HG02610 (cell line): ENCODE results near the gene CCDC188.

Experiments
- ATAC-seq: cut with Tn5 transposase; IDR thresholded peaks from one replicate; pipeline ENCODE4 v1.9.1; 2021; ENCODE audit warnings: mild to moderate bottlenecking, moderate library complexity; ENCODE audit not compliant: unreplicated experiment

Gene CCDC188

GRCh38 chr22:20108757-20109230 is 42.1 kb downstream of the CCDC188 start:
- no peak for ATAC-seq

- no peak for ATAC-seq
Observed at GRCh38 chr22:20107951-20108756, 42.7 kb downstream of the CCDC188 start.

- ATAC-seq, result no peak
Observed at GRCh38 chr22:20107471-20107901, 43.4 kb downstream of the CCDC188 start.

- ATAC-seq, result no peak
Observed at GRCh38 chr22:20106849-20107237, 44.0 kb downstream of the CCDC188 start.

- no peak for ATAC-seq
Observed at GRCh38 chr22:20106205-20106848, 44.5 kb downstream of the CCDC188 start.

GRCh38 chr22:20105456-20106204 is 45.2 kb downstream of the CCDC188 start:
- ATAC-seq, result no peak

GRCh38 chr22:20102203-20102780 is 48.6 kb downstream of the CCDC188 start:
- ATAC-seq, result no peak

GRCh38 chr22:20101638-20102037 is 49.2 kb downstream of the CCDC188 start:
- ATAC-seq, result no peak

- no peak for ATAC-seq
Observed at GRCh38 chr22:20099099-20099711, 51.6 kb downstream of the CCDC188 start.
